HEK293 (cell line): ENCODE results near the gene PRPS1L1.

Source experiments
- TCF7L2 ChIP-seq: IDR thresholded peaks from 2 replicates; pipeline ENCODE4 v1.6.1; 2011; ENCODE audit warnings: low read depth, mild to moderate bottlenecking, inconsistent platforms, low read length, moderate library complexity, borderline replicate concordance
- ZFP37 ChIP-seq: fragments of 450-650 bp; formaldehyde crosslinking; IDR thresholded peaks from 2 replicates; pipeline ENCODE4 v1.5.1; 2016; ENCODE audit warnings: missing biosample characterization, missing genetic modification characterization
- TF ChIP-seq, protein P1 (sequence below): fragments of 450-650 bp; formaldehyde crosslinking; IDR thresholded peaks from 2 replicates; pipeline ENCODE4 v1.5.1; 2016; ENCODE audit warnings: missing biosample characterization, missing genetic modification characterization, low read depth
- TF ChIP-seq, protein P2 (sequence below): fragments of 450-650 bp; formaldehyde crosslinking; IDR thresholded peaks from 2 replicates; pipeline ENCODE4 v1.5.1; 2016; ENCODE audit warnings: missing biosample characterization, missing genetic modification characterization

DNA sequence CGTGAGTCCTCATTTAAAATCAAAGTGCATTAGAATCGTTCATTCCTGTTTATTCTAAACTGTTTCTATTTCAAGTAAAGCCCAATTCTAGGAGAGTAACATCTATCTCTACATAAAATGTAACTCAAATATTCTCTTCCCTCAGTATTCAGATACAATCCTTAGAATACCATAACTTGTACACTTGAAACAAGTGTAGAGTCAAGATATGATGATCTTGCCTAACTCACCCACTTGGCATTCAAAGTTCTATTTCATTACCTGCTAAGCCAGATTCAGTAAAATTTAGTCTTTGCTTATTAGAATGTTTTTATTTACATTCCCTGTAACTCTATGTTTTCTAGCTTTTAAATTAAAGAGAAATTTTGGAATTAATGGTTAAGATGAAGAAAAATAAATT lies 31.6 kb downstream of the PRPS1L1 start:
- TF ChIP-seq, protein P1, sequence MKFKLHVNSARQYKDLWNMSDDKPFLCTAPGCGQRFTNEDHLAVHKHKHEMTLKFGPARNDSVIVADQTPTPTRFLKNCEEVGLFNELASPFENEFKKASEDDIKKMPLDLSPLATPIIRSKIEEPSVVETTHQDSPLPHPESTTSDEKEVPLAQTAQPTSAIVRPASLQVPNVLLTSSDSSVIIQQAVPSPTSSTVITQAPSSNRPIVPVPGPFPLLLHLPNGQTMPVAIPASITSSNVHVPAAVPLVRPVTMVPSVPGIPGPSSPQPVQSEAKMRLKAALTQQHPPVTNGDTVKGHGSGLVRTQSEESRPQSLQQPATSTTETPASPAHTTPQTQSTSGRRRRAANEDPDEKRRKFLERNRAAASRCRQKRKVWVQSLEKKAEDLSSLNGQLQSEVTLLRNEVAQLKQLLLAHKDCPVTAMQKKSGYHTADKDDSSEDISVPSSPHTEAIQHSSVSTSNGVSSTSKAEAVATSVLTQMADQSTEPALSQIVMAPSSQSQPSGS (tag by site-specific recombination), result no peak
- no peak for TF ChIP-seq ZFP37 (tag by site-specific recombination)
- no peak for TF ChIP-seq TCF7L2
- TF ChIP-seq, protein P2, sequence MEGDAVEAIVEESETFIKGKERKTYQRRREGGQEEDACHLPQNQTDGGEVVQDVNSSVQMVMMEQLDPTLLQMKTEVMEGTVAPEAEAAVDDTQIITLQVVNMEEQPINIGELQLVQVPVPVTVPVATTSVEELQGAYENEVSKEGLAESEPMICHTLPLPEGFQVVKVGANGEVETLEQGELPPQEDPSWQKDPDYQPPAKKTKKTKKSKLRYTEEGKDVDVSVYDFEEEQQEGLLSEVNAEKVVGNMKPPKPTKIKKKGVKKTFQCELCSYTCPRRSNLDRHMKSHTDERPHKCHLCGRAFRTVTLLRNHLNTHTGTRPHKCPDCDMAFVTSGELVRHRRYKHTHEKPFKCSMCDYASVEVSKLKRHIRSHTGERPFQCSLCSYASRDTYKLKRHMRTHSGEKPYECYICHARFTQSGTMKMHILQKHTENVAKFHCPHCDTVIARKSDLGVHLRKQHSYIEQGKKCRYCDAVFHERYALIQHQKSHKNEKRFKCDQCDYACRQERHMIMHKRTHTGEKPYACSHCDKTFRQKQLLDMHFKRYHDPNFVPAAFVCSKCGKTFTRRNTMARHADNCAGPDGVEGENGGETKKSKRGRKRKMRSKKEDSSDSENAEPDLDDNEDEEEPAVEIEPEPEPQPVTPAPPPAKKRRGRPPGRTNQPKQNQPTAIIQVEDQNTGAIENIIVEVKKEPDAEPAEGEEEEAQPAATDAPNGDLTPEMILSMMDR (tag by site-specific recombination), result no peak
